Glomerular visceral epithelial cell (primary cell): ENCODE data around the gene CST4.
A peak's percentile ranks its signal among the peaks of the same experiment; 100 is the strongest.
"Not testable (repeated sequence)": the region's sequence is repeated elsewhere in the genome, so short reads cannot be mapped to it uniquely, and the experiment has no call there.

Experiments
- DNase-seq: peaks from one replicate; pipeline ENCODE4 v3.0.0-alpha.2; 2016; ENCODE audit errors: extremely low spot score

CST4 gene

GRCh38 chr20:23641936-23642751 lies 46.7 kb downstream of the CST4 start:
- peak; percentile 93 for DNase-seq

DNA sequence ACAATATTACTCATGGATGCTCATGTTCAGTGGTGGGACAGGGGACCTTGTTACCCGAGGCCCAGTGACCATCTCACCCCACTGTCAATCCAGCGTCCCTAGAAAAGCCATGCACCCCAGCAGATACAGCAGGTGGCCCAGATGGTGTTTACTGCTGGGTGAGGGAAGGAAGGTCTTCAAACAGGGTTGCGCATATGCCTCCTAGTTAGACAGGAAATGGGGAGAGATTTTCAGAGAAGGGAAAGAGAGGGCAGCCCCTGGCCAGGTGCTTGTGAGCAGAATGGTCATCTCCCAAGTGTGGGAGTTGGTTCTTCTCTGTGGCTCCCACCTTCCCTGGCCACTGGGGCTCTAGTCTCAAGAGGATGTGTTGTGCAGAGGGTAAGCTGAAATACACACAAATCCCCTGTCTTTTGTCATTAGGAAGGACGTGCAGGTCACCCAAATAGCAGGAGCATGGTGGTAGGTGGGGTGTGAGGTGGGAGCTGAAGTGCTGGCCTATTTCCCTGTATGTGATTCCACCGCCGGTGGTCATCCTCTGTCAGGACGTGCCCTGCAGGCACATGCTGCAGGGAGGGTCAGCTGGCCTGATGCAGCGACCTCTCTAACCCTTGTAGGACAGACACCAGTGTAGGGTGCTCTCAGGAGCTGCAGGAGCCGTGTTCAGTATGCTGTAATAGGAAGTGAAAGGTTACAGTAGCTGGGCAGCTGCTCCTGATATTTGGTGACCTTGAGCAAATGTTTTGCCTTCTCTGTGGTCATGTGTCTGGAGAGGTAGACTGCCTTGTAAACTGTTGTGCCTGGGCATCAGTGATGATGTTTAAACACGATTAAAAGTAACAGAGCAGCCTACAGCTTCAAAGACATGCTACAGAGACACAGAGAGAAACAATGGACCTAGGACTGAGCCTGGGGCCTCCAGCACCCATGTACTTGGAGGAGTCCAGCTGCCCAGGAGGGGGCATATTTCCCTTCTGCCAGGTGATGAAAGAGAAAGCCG lies 47.9 kb downstream of the CST4 start:
- DNase-seq = no peak

GRCh38 chr20:23640018-23640601 lies 48.7 kb downstream of the CST4 start:
- DNase-seq = no peak

DNA sequence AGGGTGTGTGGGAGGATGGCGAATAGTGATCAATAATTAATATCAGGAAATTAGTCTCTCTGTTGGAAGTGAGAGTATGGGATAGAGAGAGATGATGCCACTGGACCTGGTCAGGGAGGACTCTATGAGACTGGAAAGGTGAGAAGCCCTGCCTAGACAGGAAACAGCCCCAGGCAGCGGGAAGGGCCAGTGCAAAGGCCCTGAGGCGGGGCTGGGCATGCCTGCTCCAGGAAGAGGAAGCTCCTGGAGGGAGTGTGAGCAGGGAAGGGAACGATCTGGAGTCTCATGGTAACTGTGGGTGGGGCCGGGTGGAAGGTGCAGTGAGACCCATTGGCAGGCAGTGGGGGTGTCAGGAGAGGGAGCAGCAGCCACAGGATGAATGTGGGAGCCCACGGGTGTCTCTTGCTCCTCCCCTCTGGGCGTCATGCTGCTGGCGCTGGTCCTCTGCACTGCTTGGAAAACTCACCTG lies 49.3 kb downstream of the CST4 start:
- no peak for DNase-seq

- no peak for DNase-seq
Measured at GRCh38 chr20:23638309-23638708, 50.5 kb downstream of the CST4 start.

DNA sequence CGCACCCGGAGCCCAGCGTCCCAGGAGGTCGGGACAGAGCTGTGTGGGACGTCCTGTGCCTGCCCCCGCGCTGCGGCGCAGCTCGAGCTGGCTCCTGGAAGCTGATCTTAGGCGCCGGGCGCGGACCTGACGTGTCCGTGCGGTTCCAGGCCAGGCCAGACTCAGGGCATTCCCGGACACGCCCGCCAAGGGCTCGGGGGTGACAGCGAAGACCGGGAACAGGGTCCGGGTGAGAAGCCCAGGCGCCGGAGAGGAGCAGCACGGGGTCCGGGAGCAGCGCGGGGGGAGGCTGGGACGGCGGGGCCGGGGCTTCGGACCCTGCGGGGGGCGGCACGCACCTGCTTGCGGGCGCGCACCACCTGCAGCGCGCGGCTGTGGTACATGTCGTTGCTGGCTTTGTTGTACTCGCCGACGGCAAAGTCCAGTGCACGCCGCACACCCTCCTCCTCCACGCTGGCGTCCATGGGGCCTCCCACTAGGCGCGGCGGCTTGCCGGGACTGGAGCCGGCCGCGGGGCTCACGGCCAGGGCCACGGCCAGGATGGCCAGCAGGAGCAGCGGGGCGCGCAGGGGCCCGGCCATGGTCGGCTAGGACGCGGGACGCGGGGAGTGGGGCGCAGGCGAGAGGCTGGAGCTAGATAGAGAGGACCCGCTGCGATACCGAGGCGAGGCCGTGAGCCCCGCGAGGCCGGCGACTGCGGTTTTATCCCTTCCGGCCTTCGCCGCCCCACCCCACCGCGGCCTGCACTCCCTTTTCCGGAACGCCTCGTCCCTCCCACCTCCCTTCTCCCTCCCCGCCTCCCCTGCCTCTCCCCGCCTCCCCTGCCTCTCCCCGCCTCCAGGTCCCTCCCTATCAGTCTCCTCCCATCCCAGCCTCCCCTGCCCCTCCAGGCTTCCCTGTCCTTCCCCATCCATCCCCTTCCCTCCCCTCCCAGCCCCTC lies 51.3 kb downstream of the CST4 start, which contains the start of gene CST3:
Gene CST3 (minus strand): TSS at position 674 of the 940 bp plus-strand sequence. CDS start 93 bp downstream, at position 581.
- DNase-seq = peak; percentile 94

DNA sequence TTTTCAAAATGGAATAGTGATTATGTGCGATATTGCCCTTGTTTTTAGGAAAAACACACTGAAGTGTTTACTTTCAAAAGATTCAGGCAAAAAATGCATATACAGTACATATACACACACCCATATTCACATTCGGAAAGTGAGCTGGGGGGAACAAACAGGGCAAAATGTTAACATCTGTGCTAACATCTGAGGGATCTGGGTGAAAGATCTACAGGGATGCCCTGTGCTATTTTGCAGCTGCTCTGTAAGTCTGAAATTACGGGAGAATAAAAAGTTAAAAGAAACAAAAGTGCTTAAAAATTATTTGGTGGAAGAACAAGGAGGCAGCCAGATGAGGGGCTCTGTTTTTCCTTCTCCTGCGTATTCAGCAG lies 51.9 kb downstream of the CST4 start:
- DNase-seq = no peak

- no peak for DNase-seq
Measured at GRCh38 chr20:23636182-23636907, 52.5 kb downstream of the CST4 start.

DNA sequence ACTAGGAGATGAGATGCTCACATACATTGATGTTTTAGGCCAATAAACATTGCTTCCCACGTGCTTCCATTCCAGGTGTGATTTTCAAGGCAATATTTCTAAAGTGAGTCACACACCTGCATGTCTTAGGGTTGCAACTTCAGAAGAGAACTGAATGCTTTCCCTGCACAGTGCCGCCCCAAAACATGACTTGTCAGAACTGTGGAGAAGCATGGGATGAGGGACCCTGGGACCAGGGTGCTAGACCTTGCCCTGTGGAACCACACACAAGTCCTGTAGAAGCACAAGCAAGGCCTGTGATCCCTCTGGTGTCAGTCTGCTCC lies 53.1 kb downstream of the CST4 start:
- DNase-seq = not testable (repeated sequence)
